Measurements from ENCODE around the gene ZNF878. TPM values are rescaled to one million over a fixed set of nuclear protein-coding genes. Genes with fewer than 3 reads are reported as not detected.

ZNF878 gene
- total RNA-seq, 4 donors from 2014 or later: 0.34 to 1.3 (median 1.1) TPM; not detected in 1

- 89% methylated on average over 2 of the region's 2 CpGs for WGBS
- Histone ChIP-seq H3K4me1 (no peaks in the 10 kb centered on the region), H3K36me3 (peaks cover 54% of the 10 kb centered on the region), H3K27me3 (no peaks in the 10 kb centered on the region), H3K27ac (no peak overlapping the region), H3K9me3 (peaks cover 47% of the 10 kb centered on the region), H3K4me3 (no peak overlapping the region)
- TF ChIP-seq EP300 (IDR thresholded peaks at IDR 0.05) (no peak), POLR2A (IDR thresholded peaks at IDR 0.05) (no peak), POLR2AphosphoS5 (IDR thresholded peaks at IDR 0.05) (no peak), CTCF (IDR thresholded peaks at IDR 0.05) (no peak)
- no peak for DNase-seq (ENCODE audit: low spot score in 2 of 2)
Observed at GRCh38 chr19:12015753-12016116, 37.0 kb downstream of the ZNF878 start.

- no peak overlapping the region for H3K4me3 ChIP-seq
- H3K36me3 ChIP-seq: peaks cover 54% of the 10 kb centered on the region
- TF ChIP-seq POLR2A (IDR thresholded peaks at IDR 0.05): no peak
- no peak for TF ChIP-seq POLR2AphosphoS5 (IDR thresholded peaks at IDR 0.05)
- no peak for TF ChIP-seq CTCF (IDR thresholded peaks at IDR 0.05)
- no peak for TF ChIP-seq EP300 (IDR thresholded peaks at IDR 0.05)
- peaks cover 44% of the 10 kb centered on the region for H3K9me3 ChIP-seq
- H3K27ac ChIP-seq: no peak overlapping the region
- WGBS: 95% methylated on average over 9 of the region's 9 CpGs
- DNase-seq (ENCODE audit: low spot score in 2 of 2): no peak
- no peaks in the 10 kb centered on the region for H3K27me3 ChIP-seq
- no peaks in the 10 kb centered on the region for H3K4me1 ChIP-seq
Observed at GRCh38 chr19:12015015-12015752, 37.6 kb downstream of the ZNF878 start.

- no peaks in the 10 kb centered on the region for H3K4me1 ChIP-seq
- H3K9me3 ChIP-seq: no peaks in the 10 kb centered on the region
- H3K27me3 ChIP-seq: no peaks in the 10 kb centered on the region
- no peak for DNase-seq (ENCODE audit: low spot score in 2 of 2)
- 87% methylated on average over 9 of the region's 9 CpGs for WGBS
- H3K27ac ChIP-seq: no peak overlapping the region
- H3K4me3 ChIP-seq: no peak overlapping the region
- TF ChIP-seq POLR2AphosphoS5 (IDR thresholded peaks at IDR 0.05): no peak
- TF ChIP-seq CTCF (IDR thresholded peaks at IDR 0.05): no peak
- TF ChIP-seq EP300 (IDR thresholded peaks at IDR 0.05): no peak
- TF ChIP-seq POLR2A (IDR thresholded peaks at IDR 0.05): no peak
- H3K36me3 ChIP-seq: peaks cover 17% of the 10 kb centered on the region
Observed at GRCh38 chr19:12000152-12000981, 52.4 kb downstream of the ZNF878 start.

- no peak overlapping the region for H3K27ac ChIP-seq
- WGBS: 73% methylated on average over 1 of the region's 1 CpG
- DNase-seq (ENCODE audit: low spot score in 2 of 2): no peak
- TF ChIP-seq EP300 (IDR thresholded peaks at IDR 0.05) (no peak), POLR2A (IDR thresholded peaks at IDR 0.05) (no peak), CTCF (IDR thresholded peaks at IDR 0.05) (no peak), POLR2AphosphoS5 (IDR thresholded peaks at IDR 0.05) (no peak)
- no peaks in the 10 kb centered on the region for H3K36me3 ChIP-seq
- no peaks in the 10 kb centered on the region for H3K27me3 ChIP-seq
- H3K4me1 ChIP-seq: no peaks in the 10 kb centered on the region
- H3K4me3 ChIP-seq: no peak overlapping the region
- no peaks in the 10 kb centered on the region for H3K9me3 ChIP-seq
Observed at GRCh38 chr19:11995174-11995573, 57.6 kb downstream of the ZNF878 start.

Other genes starting within 250 kb of the ZNF878 start
- 10 to 100 TPM; 54.1 to 81.2 (median 62.7) TPM for gene ZNF440, start 238.7 kb downstream of the ZNF878 start, total RNA-seq
- gene ZNF439, start 204.2 kb downstream of the ZNF878 start, total RNA-seq: 1 to 10 TPM; 5.4 to 8.9 (median 7.1) TPM
- gene ZNF69, start 165.2 kb downstream of the ZNF878 start, total RNA-seq: 1 to 10 TPM; 1.3 to 6.7 (median 4.4) TPM
- gene ZNF700, start 127.9 kb downstream of the ZNF878 start, total RNA-seq: 10 to 100 TPM in 3 of 4 donors, 1 to 10 TPM in 1; 10.0 to 34.0 (median 14.9) TPM
- gene ZNF763, start 87.9 kb downstream of the ZNF878 start, total RNA-seq: 1 to 10 TPM; 1.9 to 5.6 (median 3.8) TPM
- 10 to 100 TPM in 3 of 4 donors, 1 to 10 TPM in 1; 6.1 to 22.6 (median 10.4) TPM for gene ZNF433, start 17.3 kb downstream of the ZNF878 start, total RNA-seq
- 10 to 100 TPM; 11.5 to 18.1 (median 12.3) TPM for gene ZNF844, start 11.8 kb upstream of the ZNF878 start, total RNA-seq
- gene ZNF20, start 87.4 kb upstream of the ZNF878 start, total RNA-seq: 1 to 10 TPM; 2.1 to 8.8 (median 3.9) TPM
- gene ZNF625, start 103.8 kb upstream of the ZNF878 start, total RNA-seq: 1 to 10 TPM; 2.4 to 5.1 (median 4.3) TPM
- gene ZNF136, start 110.1 kb upstream of the ZNF878 start, total RNA-seq: 10 to 100 TPM in 1 of 4 donors, 1 to 10 TPM in 3; 7.3 to 10.8 (median 8.4) TPM
- 10 to 100 TPM in 2 of 4 donors, 1 to 10 TPM in 2; 7.2 to 24.2 (median 11.7) TPM for gene ZNF44, start 241.9 kb upstream of the ZNF878 start, total RNA-seq